Peyer's patch (tissue), 4 donors: ENCODE results near the gene CSF1R. TPM values are rescaled to one million over a fixed set of nuclear protein-coding genes. Genes with fewer than 3 reads are reported as not detected.
"Not testable (repeated sequence)": the region's sequence is repeated elsewhere in the genome, so short reads cannot be mapped to it uniquely, and the experiment has no call there.

Source experiments
- DNase-seq, 3 donors: peaks; one replicate each; pipeline ENCODE4 v3.0.0-alpha.2; 2017 to 2019
- H3K27ac ChIP-seq, 4 donors: fragments of 200-600 bp; sonication (generic); one replicate each; pipeline ENCODE4 v1.5.1; 2016 to 2019
- H3K27me3 ChIP-seq, 2 donors: fragments of 200-600 bp; sonication (generic); one replicate each; pipeline ENCODE4 v1.5.1; 2019
- H3K36me3 ChIP-seq, 3 donors: fragments of 200-600 bp; sonication (generic); one replicate each; pipeline ENCODE4 v1.5.1; 2016 to 2019
- H3K4me1 ChIP-seq, 4 donors: fragments of 200-600 bp; sonication (generic); one replicate each; pipeline ENCODE4 v1.5.1; 2016 to 2019
- H3K4me3 ChIP-seq, 4 donors: fragments of 200-600 bp; sonication (generic); 1 replicate in 3 of 4; 2 replicates in 1 of 4; pipeline ENCODE4 v1.5.1; 2016 to 2019; ENCODE audit warnings: mild to moderate bottlenecking in 1 of 4
- H3K9me3 ChIP-seq, 4 donors: fragments of 200-600 bp; sonication (generic); one replicate each; pipeline ENCODE4 v1.5.1; 2016 to 2019; ENCODE audit warnings: mild to moderate bottlenecking in 1 of 4
- CTCF ChIP-seq, 6 experiments: fragments of 450-650 bp in 4 of 6; fragments of 200-600 bp in 2 of 6; sonication (generic) in 1 of 6; IDR thresholded peaks; one replicate each; pipeline ENCODE4 v1.5.1; 2017 to 2019; ENCODE audit warnings: antibody characterized with exemption in 6 of 6, mild to moderate bottlenecking in 3 of 6, moderate library complexity in 1 of 6
- POLR2A ChIP-seq, 2 donors: fragments of 450-650 bp; IDR thresholded peaks; one replicate each; pipeline ENCODE4 v1.5.1; 2017; ENCODE audit warnings: antibody characterized with exemption in 2 of 2, mild to moderate bottlenecking in 2 of 2, moderate library complexity in 2 of 2
- total RNA-seq, 4 donors: library from RNA; depleted of rRNA; stranded (reverse); fragments of >200 nt; gene quantifications; one replicate each; pipeline ENCODE4 v1.1.0, GENCODE V29; 2016

CSF1R gene
- total RNA-seq, 4 donors from 2014 or later, result 2.1 to 24.8 (median 13.5) TPM

DNA sequence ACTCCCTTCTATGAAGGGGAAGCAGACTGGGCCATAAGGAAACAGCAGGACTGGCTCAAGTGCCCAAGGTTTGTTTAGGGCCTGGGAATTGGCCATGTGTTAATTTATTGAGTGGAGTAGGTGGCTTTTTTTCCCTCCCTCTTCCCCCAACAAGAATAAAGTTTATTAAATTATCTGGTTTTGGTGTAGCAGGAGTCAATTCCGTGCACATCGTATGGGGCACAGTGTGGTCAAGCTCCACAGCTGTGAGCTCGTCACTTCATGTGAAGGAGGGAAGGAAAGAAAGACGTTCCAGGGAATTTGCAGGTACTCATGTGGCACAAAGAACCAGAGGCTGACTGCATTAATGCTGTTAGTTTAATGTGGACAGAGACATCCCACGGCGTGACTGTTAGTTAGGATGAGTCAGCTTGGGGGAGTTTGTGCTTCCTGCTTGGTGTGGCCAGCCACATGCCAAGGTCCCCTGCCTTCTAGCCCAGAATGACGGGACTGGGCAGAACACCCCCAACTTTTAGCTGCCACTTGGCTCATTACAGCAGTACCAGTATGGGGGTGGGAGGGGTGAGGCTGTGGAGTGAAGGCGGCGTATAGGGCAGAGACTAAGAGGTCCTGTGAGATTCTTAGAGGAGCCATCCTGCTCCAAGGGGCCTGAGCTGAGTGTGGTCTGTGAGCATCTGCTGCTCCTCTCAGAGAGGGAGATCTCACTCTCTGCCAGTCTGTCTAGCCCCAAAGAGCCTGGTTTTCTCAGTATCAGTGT lies 33.2 kb downstream of the CSF1R start:
- DNase-seq, result no peak
- H3K4me3 ChIP-seq, result no peak overlapping the region
- H3K9me3 ChIP-seq, result no peaks in the 10 kb centered on the region
- H3K27ac ChIP-seq, result no peak overlapping the region
- H3K4me1 ChIP-seq, result no peaks in the 10 kb centered on the region
- H3K27me3 ChIP-seq, result no peaks in the 10 kb centered on the region
- no peak for TF ChIP-seq POLR2A (IDR thresholded peaks at IDR 0.05)
- TF ChIP-seq CTCF (IDR thresholded peaks at IDR 0.05), result no peak
- peaks cover 0 to 71% (median 2%) of the 10 kb centered on the region in 3 donors for H3K36me3 ChIP-seq

GRCh38 chr5:150052226-150052955 lies 34.0 kb downstream of the CSF1R start:
- H3K27me3 ChIP-seq, result no peaks in the 10 kb centered on the region
- peak in 1 of 3 donors; percentile 35 for DNase-seq
- H3K4me1 ChIP-seq, result no peaks in the 10 kb centered on the region
- H3K36me3 ChIP-seq, result peaks cover 0 to 79% (median 2%) of the 10 kb centered on the region in 3 donors
- TF ChIP-seq POLR2A (IDR thresholded peaks at IDR 0.05) (no peak), CTCF (IDR thresholded peaks at IDR 0.05) (no peak)
- no peak overlapping the region for H3K27ac ChIP-seq
- no peak overlapping the region for H3K4me3 ChIP-seq
- no peaks in the 10 kb centered on the region for H3K9me3 ChIP-seq

- Histone ChIP-seq H3K27me3 (no peaks in the 10 kb centered on the region), H3K9me3 (no peaks in the 10 kb centered on the region), H3K4me3 (no peak overlapping the region), H3K27ac (no peak overlapping the region), H3K4me1 (no peaks in the 10 kb centered on the region), H3K36me3 (peaks cover 0 to 85% (median 2%) of the 10 kb centered on the region in 3 donors)
- DNase-seq, result peak in 1 of 3 donors; percentile 39
- TF ChIP-seq CTCF (IDR thresholded peaks at IDR 0.05) (no peak), POLR2A (IDR thresholded peaks at IDR 0.05) (no peak)
Observed at GRCh38 chr5:150051657-150052195, 34.6 kb downstream of the CSF1R start.

DNA sequence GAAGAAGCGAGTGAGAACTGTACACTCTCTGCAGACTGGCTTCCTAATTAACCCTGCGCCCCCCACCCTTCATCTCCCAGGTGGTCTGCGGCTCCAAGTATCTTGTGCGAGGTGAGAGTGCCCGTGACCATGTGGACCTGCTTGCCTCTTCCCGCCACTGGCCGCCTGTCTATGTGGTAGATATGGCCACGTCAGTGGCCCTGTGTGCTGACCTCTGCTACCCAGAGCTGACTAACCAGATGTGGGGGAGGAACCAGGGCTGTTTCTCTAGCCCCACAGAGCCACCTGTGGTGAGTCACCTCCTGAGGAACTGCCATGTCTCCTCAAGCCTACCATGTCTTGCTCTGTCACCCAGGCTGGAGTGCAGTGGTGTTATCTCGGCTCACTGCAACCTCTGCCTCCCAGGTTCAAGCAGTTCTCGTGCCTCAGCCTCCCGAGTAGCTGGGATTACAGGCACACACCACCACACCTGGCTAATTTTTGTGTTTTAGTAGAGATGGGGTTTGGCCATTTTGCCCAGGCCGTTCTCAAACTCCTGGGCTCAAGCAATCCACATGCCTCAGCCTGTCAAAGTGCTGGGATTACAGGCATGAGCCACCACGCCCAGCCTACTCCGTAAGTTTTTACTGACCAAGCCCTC lies 36.1 kb downstream of the CSF1R start:
- not testable (repeated sequence) for H3K4me3 ChIP-seq, H3K4me1 ChIP-seq, H3K27ac ChIP-seq, H3K27me3 ChIP-seq, H3K9me3 ChIP-seq
- H3K36me3 ChIP-seq, result peaks cover 0 to 92% (median 2%) of the 10 kb centered on the region in 3 donors
- peak in 1 of 3 donors; percentile 44 for DNase-seq

GRCh38 chr5:150046031-150046430 lies 40.3 kb downstream of the CSF1R start:
- no peak overlapping the region for H3K4me3 ChIP-seq
- H3K9me3 ChIP-seq, result no peaks in the 10 kb centered on the region
- no peak for DNase-seq
- H3K4me1 ChIP-seq, result peaks cover 0 to 17% (median 3%) of the 10 kb centered on the region in 4 donors
- no peak for TF ChIP-seq CTCF (IDR thresholded peaks at IDR 0.05)
- peaks cover 0 to 91% (median 0%) of the 10 kb centered on the region in 3 donors for H3K36me3 ChIP-seq
- H3K27me3 ChIP-seq, result no peaks in the 10 kb centered on the region
- H3K27ac ChIP-seq, result no peak overlapping the region
